ENCODE results near the gene SOCS3.
A peak's percentile ranks its signal among the peaks of the same experiment; 100 is the strongest.

Gene SOCS3, protein sequence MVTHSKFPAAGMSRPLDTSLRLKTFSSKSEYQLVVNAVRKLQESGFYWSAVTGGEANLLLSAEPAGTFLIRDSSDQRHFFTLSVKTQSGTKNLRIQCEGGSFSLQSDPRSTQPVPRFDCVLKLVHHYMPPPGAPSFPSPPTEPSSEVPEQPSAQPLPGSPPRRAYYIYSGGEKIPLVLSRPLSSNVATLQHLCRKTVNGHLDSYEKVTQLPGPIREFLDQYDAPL

DNA sequence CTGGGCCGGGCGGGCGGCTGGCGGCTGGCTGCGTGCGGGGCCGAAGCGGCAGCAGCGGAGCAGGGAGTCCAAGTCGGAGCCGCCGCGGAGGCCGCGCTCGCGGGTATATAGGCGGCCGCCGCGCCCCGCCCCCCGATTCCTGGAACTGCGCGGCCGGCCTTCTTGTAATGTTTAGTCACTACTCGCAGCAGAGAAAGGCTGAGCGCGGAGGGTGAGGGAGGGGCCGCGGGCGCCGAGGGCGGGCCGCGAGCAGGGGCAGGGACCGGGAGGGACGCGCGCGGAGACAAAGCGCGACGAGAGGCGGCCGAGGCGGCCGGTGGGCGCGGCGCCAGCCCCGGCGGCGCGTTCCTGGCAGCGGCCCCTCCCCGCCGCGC, at the start of gene SOCS3:
TSS of gene SOCS3 (minus strand) at position 81 of the 374 bp plus-strand sequence. CDS start 982 bp downstream, outside the sequence.
- peak; percentile 99 for DNase-seq

DNA sequence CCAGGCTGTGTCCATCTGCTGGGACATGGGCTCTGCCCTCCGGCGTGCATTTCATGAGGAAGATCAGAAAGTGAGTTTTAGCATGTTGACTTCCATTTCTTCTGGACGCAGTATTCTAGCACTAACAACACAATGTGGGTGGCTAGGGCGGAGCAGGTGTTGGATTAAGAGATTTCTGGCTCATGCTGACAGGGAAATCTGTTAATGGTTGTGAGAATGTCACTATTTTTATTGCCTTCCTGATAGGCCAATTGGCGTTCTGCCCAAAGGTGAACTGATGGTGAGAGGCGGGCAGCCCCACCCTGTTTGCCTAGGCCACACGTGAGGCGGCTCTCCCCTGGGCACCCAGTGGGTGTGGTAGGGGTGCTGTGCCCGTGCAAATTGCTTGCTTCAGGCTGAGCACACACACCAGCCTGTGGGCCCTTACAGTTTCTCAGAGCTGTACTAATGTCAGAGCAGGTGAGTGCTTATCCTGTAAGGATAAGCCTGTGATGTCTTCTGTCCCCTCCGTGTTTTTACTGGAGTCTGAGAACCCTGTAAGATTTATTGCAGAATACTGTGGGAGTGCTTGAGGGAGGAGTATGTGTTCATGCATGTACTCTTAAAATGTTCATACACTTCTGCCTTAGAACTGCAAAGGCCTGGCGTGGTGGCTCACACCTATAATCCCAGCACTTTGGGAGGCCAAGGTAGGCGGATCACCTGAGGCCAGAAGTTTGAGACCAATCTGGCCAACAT, 49.5 kb upstream of the SOCS3 start:
- DNase-seq = no peak

DNA sequence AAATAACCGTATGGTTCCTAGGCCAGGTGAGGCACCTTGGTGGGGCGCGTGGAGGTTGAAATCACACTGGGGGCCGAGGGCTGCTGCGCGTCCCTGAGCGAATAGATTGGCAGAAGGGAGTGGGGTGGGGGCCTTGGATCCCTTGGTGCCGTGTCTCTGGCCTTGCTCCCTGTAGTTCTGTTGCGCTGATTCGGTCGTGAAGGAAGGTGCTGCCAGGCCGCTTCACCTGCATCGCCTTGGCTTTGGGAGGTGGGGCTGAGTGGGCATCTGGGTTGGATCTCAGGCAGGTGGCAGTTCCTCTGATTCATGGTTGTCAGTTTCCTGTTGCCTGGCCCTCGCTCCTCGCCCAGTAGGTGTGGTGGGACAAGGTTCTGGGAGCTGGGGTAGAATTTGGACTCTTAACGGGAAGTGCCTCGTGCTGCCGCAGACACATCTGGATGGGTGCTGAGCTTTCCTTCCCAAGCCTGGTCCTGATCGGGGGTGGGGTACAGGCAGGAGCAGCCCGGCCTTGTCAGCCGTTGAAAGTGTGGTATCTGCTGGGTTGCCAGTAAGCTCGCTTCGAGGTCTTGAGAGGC, 48.7 kb upstream of the SOCS3 start:
- no peak for DNase-seq

DNA sequence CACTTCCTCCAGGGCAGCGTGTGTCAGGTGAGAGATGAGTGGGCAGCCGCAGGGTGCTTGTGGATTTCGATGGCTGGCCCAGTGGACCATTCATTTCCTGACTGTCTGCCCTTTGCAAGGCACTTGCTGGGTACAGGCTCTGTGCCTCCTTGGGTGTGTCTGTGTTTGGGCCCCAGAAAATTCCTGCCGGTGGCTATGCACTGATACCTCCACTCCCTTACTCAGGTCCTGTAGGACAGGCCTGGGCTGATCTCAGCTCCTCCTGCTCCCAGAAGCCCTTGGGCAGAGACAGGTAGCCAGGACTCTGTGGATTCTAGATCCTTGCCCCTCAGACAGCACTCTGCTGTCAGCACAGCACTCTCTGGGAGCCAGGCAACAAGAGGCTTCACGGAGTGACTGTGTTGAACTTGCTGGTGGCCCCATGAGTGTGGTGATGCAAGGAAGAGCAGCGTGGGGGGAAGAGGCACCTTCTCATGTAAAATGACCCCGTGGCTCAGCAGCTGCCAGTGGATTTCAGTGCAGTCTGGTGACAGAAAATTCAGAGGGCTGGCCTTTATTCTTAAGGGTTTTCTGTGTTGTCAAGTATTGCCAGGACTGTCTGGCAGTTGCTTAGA, 47.6 kb upstream of the SOCS3 start:
- no peak for DNase-seq

DNA sequence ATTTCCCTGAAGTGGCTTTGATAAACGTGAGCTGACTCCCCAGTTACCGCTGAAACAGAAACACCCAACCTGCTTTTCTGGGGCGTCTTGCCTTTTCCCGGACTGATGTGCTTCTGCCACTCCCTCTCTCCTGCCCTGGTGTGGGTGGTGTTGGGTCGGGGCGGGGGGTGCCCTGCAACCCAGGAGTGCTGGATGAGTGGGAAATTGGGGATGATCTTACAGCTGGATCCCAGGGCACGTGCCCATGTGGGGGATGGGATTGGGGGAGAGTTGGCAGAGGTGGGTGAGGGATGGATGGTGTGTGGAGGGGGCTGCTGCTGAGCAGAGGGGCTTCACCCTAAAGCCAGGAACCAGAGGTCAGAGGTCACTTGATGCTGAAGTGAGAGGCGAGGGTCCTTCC, 47.0 kb upstream of the SOCS3 start:
- DNase-seq = no peak

DNA sequence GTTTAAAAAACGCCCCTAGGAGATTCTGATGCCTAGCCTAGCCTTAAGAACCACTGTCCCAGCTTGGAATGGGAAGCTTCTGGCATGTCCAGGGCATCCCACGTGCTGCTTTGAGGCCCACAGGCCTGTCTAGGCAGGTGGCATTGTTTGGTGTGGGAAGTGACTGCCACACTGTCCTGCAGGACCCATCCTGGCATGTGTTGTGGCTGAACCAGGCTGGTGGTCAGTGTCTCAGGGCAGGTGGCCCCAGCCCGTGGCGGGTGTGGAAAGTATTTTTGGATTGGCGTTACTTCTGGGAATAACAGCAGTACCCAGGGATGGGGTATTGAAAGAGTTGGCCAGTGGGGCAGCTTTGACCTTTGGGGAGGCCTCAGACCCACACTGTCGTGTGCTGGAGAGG, 46.5 kb upstream of the SOCS3 start:
- no peak for DNase-seq

DNA sequence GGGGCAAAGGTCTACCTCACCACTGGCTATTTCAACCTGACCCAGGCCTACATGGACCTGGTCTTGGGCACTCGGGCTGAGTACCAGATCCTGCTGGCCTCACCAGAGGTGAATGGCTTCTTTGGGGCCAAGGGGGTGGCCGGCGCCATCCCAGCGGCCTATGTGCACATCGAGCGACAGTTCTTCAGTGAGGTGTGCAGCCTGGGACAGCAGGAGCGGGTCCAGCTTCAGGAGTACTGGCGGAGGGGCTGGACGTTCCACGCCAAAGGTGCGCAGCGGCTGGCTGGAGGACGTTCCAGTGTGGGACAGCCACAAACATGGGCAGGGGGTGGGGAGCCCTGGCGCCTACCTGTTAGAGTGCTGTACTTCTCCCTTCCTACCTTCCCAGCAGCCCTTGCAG, 43.9 kb upstream of the SOCS3 start:
- no peak for DNase-seq

DNA sequence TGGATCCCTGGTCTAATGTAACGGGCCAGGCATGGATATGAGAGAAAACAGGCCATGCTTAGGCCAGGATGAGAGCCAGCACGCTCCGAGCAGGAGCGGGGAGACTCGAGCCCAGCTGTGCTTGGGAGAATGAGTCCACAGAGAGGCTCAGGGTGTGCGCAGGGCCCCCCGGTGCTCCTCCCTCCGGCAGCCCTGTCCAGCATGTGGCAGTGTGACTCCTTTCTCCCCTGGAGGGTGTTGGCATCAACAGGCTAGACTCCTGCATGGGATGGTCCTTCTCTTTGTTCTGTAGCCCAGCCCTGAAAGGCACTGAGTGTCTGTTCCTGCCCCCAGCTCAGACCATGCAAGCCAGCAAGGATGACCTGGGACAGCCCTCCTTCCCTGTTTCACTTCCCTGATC, 42.0 kb upstream of the SOCS3 start:
- no peak for DNase-seq

DNA sequence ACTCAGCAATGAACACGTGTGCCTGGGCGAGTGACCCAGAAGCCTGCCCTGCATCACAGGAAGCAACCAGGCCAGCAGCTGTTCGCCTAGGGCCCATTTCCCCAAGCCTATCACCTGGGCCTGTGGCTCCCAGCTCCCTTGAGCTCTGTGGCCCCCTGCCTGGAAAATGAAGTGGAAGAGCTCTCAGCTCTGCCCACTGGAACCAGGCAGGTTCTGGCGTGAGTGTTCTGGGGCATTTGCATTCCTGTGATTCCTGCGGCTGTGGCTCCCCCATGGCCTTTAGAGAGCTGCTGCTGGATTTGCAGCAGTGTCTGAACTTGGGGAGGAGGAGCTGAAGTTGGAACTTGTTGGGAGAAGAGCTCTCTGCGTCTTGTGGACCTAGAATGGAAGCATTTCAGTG, 41.4 kb upstream of the SOCS3 start:
- DNase-seq = no peak

DNA sequence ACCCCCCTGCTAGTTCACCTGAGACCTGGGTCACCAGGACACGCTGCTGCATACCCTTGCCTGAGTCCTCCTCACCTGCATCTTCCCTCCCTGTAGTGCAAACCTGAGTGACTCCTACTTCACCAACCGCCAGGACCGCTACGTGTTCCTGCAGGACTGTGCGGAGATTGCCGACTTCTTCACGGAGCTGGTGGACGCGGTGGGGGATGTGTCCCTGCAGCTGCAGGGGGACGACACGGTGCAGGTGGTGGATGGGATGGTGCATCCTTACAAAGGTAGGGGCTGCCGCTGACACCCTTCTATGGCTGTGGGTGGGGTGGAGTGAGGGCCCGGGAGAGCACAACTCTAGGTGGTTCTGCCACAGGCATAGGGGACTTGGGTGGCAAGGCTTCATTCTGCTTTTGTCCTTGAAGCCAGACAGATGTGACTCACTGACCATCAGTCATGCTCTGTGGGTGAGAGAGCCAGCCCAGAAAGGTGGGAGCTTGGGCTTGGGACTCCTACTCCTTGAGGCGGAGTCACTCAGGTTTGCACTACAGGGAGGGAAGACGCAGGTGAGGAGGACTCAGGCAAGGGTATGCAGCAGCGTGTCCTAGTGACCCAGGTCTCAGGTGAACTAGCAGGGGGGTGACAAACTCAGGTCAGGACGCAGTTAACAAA, 40.8 kb upstream of the SOCS3 start:
- DNase-seq = no peak

DNA sequence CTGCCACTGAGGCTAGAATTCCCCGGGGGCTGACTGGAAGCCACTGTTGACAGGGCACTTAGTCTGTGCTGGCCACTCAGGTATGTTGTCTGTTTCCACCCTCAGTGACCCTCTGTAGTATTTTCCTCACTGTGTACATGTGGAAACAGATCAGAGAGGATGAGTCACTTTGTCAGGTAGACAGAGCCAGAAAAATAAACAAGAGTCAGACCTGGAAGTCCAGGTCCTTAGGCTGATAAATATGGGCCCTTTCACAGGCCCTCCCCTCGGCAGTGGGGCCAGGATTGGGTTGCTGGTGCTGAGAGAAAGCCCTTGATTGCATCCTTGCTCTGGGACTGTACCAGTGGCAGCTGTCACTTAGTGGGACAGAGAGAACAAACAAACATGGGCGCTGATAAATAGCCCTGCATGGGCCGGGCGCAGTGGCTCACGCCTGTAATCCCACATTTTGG, 39.8 kb upstream of the SOCS3 start:
- DNase-seq = no peak

DNA sequence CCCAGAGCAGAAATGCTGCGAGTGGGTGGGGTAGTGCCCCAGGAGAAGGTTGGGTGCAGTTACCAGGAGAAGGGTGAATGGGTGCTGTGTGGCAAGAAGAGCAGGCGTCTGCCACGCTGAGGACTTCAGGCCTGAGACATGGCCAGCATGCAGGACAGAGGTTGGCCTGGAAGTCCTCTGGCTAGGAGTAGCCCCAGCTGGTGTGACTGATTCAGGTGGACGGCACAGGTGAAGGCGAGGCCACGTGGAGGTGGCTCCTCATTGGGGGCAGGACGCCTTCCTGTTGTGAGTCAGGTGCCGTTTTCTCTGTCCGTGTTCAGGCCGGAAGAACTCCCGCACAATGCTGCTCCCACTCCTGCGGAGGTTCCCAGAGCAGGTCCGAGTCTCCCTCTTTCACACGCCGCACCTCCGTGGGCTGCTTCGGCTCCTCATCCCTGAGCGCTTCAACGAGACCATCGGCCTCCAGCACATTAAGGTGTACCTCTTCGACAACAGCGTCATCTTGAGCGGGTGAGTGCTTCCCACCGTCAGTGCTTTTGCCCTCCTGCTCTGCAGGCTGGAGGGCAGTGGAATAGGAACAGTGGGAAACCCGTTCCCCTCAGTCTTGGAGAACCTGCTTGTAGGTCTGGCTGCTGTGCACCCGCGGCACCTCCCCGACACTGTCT, 39.3 kb upstream of the SOCS3 start:
- no peak for DNase-seq

DNA sequence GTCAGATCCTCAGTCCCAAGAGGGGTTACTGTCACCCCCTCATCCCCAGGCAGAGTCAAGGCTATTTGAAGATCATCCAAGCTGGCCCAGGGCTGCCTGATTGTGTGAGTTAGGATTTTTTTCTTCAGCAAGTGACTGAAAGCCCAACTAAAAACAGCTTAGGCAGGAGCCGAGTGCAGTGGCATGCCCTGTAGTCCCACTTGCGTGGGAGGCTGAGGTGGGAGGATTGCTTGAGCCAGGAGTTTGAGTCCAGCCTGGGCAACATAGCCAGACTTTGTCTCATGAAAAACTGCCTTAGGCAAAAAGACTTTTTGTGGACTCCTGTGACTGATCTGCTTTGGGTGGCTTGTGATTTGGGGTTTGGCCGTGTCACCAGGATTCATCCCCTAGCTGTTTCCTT, 38.5 kb upstream of the SOCS3 start:
- DNase-seq = no peak

DNA sequence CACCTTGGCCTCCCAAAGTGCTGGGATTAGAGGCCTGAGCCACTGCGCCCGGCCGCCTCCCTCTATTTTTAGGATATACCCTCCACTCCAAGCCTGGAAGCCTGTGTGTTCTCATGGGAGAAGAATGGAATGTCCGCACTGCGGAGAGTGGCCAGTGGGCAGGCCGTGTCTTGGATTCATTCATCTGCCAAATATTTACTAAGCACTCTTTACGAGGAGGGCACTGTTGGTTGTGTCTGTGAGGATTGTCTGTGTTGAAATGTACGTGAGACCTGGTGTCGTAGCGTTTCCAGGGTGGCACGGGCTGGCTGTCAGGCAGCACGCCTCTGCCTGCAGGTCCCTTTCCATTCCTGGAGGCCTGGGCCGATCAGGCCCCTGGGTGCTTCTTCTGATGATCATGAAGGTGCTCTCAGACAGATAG, 37.8 kb upstream of the SOCS3 start:
- no peak for DNase-seq

DNA sequence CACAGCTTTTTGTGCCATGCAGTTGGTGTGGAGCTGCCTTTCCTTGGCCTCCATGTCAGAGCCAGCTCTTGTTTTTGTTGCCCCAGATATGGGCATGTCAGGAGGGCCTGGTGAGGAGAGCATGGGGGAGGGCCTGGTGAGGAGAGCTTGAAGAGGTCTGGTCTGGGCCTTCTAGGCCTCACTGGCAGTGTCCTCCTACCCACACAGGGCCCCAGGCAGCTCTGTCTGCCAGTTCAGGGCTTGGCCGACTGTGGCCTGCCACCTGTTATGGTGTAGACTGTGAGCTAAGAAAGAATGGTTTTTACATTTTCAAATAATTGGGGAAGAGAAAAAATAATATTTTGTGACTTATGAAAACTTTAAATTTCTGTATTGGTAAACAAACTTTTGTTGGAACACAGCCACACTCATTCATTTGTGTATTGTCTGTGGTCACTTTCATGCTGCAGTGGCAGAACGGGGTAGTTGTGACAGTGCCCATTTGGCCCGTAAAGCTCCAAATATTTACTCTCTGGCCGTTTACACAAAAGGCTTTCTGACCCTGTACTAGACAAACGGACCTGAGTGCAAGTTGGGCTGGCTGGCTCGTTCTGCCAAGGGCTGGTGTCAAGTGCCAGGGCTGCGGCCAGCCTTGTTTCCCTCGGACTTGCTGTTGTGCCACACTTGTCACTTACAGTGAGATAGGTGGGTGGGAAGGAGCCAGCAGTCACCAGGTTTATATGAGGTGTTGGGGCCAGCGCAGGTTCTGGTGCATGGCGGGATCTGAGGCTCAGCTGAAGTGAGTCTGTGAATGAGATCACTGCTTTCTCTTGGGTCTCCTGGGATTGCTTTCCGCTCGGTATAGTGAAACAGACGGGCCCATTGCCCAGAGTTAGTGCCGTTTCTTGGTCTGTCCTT, 36.8 kb upstream of the SOCS3 start:
- no peak for DNase-seq

DNA sequence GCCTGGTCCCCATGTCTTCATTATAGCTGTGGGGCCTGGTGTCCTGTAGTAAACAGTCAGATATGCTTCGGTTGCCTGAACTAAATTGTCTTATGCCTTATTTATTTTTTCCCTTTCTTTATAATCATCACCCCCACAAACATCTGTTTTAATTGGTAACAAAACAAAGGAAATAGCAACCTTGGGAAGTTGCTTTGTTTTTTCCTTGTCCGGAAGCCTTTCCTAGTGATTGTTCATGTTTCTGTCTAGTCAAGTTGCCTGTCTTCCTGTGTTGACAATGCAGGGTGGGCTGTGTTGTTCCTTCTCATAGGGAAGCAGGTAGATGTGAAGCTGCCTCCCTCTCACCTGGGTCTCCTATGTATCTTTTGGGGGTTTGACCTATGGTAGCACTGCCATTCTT, 35.3 kb upstream of the SOCS3 start:
- DNase-seq = no peak

DNA sequence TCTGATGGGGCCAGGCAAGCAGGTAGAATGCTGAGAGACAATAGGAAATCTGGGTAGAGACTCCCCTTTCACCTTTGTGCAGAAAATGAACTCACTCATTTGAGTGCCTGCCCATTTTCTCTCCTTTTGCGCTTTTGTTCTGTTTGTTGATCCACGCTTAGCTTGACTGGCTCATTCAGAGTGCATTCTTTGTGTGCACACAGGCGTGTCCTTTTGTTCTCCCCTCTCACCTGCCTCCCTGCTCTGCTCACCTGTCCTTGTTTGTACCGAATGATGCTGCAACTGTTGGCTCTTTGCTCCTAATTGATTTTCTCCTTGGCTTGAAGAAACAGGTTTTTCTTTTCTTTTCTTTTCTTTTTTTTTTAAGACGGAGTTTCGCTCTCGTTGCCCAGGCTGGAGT, 34.3 kb upstream of the SOCS3 start:
- DNase-seq = no peak

DNA sequence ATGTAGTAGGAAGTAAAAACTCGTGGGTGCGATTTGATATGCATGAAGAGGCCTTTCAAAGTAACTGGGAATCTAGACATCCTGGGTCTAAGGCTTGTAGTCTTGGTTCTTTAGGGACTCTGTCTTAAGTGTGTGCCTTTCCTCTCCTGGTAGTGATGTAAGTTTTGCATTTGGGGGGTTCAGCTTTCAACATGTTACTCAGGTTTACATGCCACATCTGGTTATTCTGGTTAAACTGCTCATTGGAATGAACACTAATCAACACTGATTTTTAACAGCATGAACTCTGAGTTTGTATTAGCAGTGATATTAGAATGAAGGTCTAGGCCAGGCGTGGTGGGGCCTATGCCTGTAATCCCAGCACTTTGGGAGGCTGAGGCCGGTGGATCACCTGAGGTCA, 33.7 kb upstream of the SOCS3 start:
- no peak for DNase-seq

DNA sequence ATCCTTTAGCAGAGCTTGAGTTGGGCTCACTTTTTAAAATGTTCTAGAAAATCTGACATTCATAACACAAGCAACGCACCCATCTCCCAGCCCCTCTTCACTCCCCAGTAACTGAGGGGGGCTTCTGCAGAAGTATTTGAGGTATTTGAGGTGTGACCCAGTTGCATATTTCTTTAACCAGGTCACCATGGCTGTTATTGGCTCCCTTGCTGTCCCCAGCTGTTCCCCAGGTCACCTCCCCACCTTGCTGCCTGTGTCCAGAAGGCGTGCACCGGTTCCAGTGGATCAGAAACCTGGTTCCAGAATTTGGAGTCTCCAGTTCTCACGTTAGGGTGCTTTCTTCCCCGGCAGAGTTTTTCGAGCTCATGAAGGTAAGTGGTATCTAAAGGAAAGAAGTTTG, 32.4 kb upstream of the SOCS3 start:
- DNase-seq = no peak

DNA sequence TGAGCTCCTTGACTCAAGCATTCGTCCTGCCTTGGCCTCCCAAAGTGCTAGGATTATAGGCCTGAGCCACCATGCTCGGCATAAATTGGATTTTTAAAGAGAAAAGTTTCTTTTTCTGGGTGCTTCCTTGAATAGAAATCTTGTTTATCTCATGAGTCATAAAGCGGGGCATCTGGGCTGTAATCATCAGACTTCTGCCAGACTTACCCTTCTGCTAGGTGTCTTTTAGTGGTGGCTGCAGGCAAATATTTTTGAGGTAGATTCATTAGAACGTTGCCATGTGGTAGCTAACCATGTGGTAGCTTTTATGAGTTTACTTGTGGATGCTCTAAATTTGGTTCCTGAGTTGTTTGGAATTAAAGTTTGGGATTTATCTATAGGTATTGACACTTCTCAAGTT, 32.0 kb upstream of the SOCS3 start:
- DNase-seq = no peak

DNA sequence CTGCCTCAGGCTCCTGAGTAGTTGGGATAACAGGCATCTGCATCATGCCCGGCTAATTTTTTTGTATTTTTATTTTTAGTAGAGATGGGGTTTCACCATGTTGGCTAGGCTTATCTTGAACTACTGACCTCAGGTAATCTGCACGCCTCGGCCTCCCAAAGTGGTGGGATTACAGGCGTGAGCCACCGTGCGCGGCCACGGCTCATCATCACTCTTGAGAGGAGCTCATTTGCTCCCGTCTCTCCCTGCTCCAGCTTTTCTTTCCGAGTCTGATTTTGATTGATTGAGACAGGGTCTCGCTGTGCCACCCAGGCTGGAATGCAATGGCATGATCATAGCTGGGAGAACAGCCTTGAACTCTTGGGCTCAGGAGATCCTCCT, 31.2 kb upstream of the SOCS3 start:
- no peak for DNase-seq
